ENCODE data around the gene IL2. TPM values are rescaled to one million over a fixed set of nuclear protein-coding genes. Genes with fewer than 3 reads are reported as not detected.
A peak's percentile ranks its signal among the peaks of the same experiment; 100 is the strongest.

IL2 gene
- not detected for total RNA-seq

DNA sequence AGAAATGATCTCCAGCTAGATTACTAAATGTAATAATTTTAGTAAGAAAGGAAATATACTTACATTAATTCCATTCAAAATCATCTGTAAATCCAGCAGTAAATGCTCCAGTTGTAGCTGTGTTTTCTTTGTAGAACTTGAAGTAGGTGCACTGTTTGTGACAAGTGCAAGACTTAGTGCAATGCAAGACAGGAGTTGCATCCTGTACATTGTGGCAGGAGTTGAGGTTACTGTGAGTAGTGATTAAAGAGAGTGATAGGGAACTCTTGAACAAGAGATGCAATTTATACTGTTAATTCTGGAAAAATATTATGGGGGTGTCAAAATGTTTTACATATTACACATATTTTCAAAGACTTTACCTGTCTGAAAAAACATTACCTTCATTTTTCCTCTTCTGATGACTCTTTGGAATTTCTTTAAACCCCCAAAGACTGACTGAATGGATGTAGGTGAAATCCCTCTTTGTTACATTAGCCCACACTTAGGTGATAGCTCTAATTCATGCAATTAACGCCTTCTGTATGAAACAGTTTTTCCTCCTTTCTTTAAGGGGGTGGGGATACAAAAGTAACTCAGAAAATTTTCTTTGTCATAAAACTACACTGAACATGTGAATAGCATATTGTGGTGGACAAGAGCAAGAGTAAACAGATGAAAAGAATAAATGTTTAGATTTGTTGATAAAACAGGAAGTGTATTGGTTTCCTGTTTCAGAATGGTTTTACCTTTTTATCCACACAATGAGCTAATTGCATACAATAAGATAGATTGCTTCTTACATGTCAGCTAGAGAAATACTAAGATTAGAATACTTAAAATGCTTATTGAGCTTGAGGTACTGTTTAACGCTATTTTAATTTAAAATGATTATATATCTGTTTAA, at the start of gene IL2:
Gene IL2, minus strand, starts transcription at position 495 of the 886 bp plus-strand sequence. Its CDS starts 285 bp downstream, at position 210.
- Histone ChIP-seq H3K36me3 (no peaks in the 10 kb centered on the region), H3K4me3 (peak within 1 kb of the TSS in 1 of 4 donors; percentile 20), H3K4me1 (no peaks in the 10 kb centered on the region), H3K27ac (peak within 1 kb of the TSS in 3 of 4 donors; percentile 34 to 51 (median 47)), H3K9me3 (no peaks in the 10 kb centered on the region), H3K27me3 (no peaks in the 10 kb centered on the region)
- TF ChIP-seq POLR2A (IDR thresholded peaks at IDR 0.05): no peak
- TF ChIP-seq, protein P1, sequence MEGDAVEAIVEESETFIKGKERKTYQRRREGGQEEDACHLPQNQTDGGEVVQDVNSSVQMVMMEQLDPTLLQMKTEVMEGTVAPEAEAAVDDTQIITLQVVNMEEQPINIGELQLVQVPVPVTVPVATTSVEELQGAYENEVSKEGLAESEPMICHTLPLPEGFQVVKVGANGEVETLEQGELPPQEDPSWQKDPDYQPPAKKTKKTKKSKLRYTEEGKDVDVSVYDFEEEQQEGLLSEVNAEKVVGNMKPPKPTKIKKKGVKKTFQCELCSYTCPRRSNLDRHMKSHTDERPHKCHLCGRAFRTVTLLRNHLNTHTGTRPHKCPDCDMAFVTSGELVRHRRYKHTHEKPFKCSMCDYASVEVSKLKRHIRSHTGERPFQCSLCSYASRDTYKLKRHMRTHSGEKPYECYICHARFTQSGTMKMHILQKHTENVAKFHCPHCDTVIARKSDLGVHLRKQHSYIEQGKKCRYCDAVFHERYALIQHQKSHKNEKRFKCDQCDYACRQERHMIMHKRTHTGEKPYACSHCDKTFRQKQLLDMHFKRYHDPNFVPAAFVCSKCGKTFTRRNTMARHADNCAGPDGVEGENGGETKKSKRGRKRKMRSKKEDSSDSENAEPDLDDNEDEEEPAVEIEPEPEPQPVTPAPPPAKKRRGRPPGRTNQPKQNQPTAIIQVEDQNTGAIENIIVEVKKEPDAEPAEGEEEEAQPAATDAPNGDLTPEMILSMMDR (IDR thresholded peaks at IDR 0.05): no peak
- peak in 1 of 3 donors; percentile 50 for DNase-seq

GRCh38 chr4:122503214-122503613, 46.7 kb upstream of the IL2 start:
- no peak for DNase-seq
- H3K4me1 ChIP-seq: no peaks in the 10 kb centered on the region
- no peaks in the 10 kb centered on the region for H3K27me3 ChIP-seq
- H3K9me3 ChIP-seq: no peaks in the 10 kb centered on the region
- no peak overlapping the region for H3K27ac ChIP-seq
- TF ChIP-seq, protein P1 (IDR thresholded peaks at IDR 0.05): no peak
- TF ChIP-seq POLR2A (IDR thresholded peaks at IDR 0.05): no peak
- no peak overlapping the region for H3K4me3 ChIP-seq
- H3K36me3 ChIP-seq: no peaks in the 10 kb centered on the region

GRCh38 chr4:122500852-122501501, 44.5 kb upstream of the IL2 start:
- H3K27me3 ChIP-seq: no peaks in the 10 kb centered on the region
- TF ChIP-seq, protein P1 (IDR thresholded peaks at IDR 0.05): no peak
- TF ChIP-seq POLR2A (IDR thresholded peaks at IDR 0.05): no peak
- DNase-seq: no peak
- no peaks in the 10 kb centered on the region for H3K4me1 ChIP-seq
- H3K27ac ChIP-seq: no peak overlapping the region
- no peaks in the 10 kb centered on the region for H3K36me3 ChIP-seq
- H3K9me3 ChIP-seq: no peaks in the 10 kb centered on the region
- no peak overlapping the region for H3K4me3 ChIP-seq

DNA sequence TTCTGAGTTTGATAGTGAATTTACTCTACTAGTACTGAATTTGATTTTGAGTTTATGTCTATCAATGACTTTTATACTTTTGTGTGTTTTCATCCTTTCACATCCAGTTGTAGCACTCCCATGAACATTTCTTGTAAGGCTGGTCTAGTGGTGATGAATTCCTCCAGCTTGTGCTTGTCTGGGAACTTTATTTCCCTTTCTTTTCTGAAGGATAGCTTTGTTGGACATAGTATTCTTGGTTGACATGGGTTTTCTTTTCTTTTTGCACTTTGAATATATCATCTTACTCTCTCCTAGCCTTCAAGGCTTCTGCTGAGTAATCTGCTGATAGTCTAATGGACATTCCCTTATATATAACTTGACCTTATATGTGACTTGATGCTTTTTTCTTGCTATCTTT, 32.5 kb upstream of the IL2 start:
- no peak for TF ChIP-seq POLR2A (IDR thresholded peaks at IDR 0.05)
- TF ChIP-seq, protein P1 (IDR thresholded peaks at IDR 0.05): no peak
- Histone ChIP-seq H3K9me3 (peaks cover 0 to 17% (median 2%) of the 10 kb centered on the region in 4 donors), H3K4me1 (no peaks in the 10 kb centered on the region), H3K4me3 (no peak overlapping the region), H3K27me3 (no peaks in the 10 kb centered on the region), H3K36me3 (no peaks in the 10 kb centered on the region), H3K27ac (no peak overlapping the region)
- DNase-seq: no peak

GRCh38 chr4:122483481-122483880, 27.0 kb upstream of the IL2 start:
- H3K4me3 ChIP-seq: no peak overlapping the region
- no peaks in the 10 kb centered on the region for H3K27me3 ChIP-seq
- no peaks in the 10 kb centered on the region for H3K36me3 ChIP-seq
- H3K4me1 ChIP-seq: no peaks in the 10 kb centered on the region
- TF ChIP-seq POLR2A (IDR thresholded peaks at IDR 0.05): no peak
- TF ChIP-seq, protein P1 (IDR thresholded peaks at IDR 0.05): no peak
- H3K9me3 ChIP-seq: peaks cover 0 to 3% (median 0%) of the 10 kb centered on the region in 4 donors
- no peak for DNase-seq
- no peak overlapping the region for H3K27ac ChIP-seq

Data from Peyer's patch (tissue), 4 donors.